Left hindlimb (tissue), 1 donor: Measurements from ENCODE around the gene KLHL42.
"Not testable (repeated sequence)": the region's sequence is repeated elsewhere in the genome, so short reads cannot be mapped to it uniquely, and the experiment has no call there.

Source experiments
- DNase-seq: peaks from one replicate; pipeline ENCODE4 v3.0.0-alpha.2; 2018

Gene KLHL42

GRCh38 chr12:27821259-27821973 lies 41.4 kb downstream of the KLHL42 start:
- peak; percentile 34 for DNase-seq

- DNase-seq, result no peak
Measured at GRCh38 chr12:27822076-27822712, 42.2 kb downstream of the KLHL42 start.

GRCh38 chr12:27823038-27823437 lies 43.0 kb downstream of the KLHL42 start:
- no peak for DNase-seq

- no peak for DNase-seq
Measured at GRCh38 chr12:27824126-27824842, 44.3 kb downstream of the KLHL42 start.

GRCh38 chr12:27826076-27826475 lies 46.0 kb downstream of the KLHL42 start:
- DNase-seq, result no peak

- DNase-seq, result no peak
Measured at GRCh38 chr12:27828196-27828595, 48.2 kb downstream of the KLHL42 start.

- no peak for DNase-seq
Measured at GRCh38 chr12:27838543-27839185, 58.6 kb downstream of the KLHL42 start.

GRCh38 chr12:27840229-27840999 lies 60.4 kb downstream of the KLHL42 start:
- no peak for DNase-seq

- DNase-seq, result no peak
Measured at GRCh38 chr12:27841392-27841882, 61.4 kb downstream of the KLHL42 start.

GRCh38 chr12:27843714-27844245 lies 63.7 kb downstream of the KLHL42 start:
- peak; percentile 40 for DNase-seq

GRCh38 chr12:27844366-27845090 lies 64.5 kb downstream of the KLHL42 start:
- no peak for DNase-seq

- DNase-seq, result no peak
Measured at GRCh38 chr12:27845187-27845586, 65.2 kb downstream of the KLHL42 start.

GRCh38 chr12:27845706-27846105 lies 65.7 kb downstream of the KLHL42 start:
- DNase-seq, result not testable (repeated sequence)

GRCh38 chr12:27847293-27847692 lies 67.3 kb downstream of the KLHL42 start:
- not testable (repeated sequence) for DNase-seq

GRCh38 chr12:27851311-27851710 lies 71.3 kb downstream of the KLHL42 start:
- no peak for DNase-seq

GRCh38 chr12:27852117-27852516 lies 72.1 kb downstream of the KLHL42 start:
- DNase-seq, result no peak
